ENCODE data around the gene JAZF1.

Gene JAZF1

GRCh38 chr7:28082071-28082470, 98.5 kb downstream of the JAZF1 start (continued):
- TF ChIP-seq TSHZ2 (CRISPR knock-in tag; IDR thresholded peaks at IDR 0.05): no peak
- no peak for TF ChIP-seq GLIS3 (CRISPR knock-in tag; IDR thresholded peaks at IDR 0.05)
- TF ChIP-seq CSRNP3 (CRISPR knock-in tag; IDR thresholded peaks at IDR 0.05): no peak
- TF ChIP-seq ARNTL (CRISPR knock-in tag; IDR thresholded peaks at IDR 0.05; ENCODE audit: borderline replicate concordance, low read depth): no peak

- ATAC-seq: no peak
- TF ChIP-seq GLIS3 (CRISPR knock-in tag; IDR thresholded peaks at IDR 0.05) (0 out of 2 replicates have a peak, but pooled peaks have one; percentile 39), POU6F1 (CRISPR knock-in tag; IDR thresholded peaks at IDR 0.05; ENCODE audit: borderline replicate concordance, low read depth) (no peak)
Observed at GRCh38 chr7:28081016-28081415, 99.6 kb downstream of the JAZF1 start.

GRCh38 chr7:28078036-28078901, 102.3 kb downstream of the JAZF1 start:
- TF ChIP-seq POU6F1 (CRISPR knock-in tag; IDR thresholded peaks at IDR 0.05; ENCODE audit: borderline replicate concordance, low read depth) (0 out of 2 replicates have a peak, but pooled peaks have one; percentile 30), OSR1 (CRISPR knock-in tag; IDR thresholded peaks at IDR 0.05) (no peak), PPARA (CRISPR knock-in tag; IDR thresholded peaks at IDR 0.05; ENCODE audit: borderline replicate concordance) (no peak), ZC3H10 (CRISPR knock-in tag; IDR thresholded peaks at IDR 0.05) (no peak), ZFP30 (CRISPR knock-in tag; IDR thresholded peaks at IDR 0.05) (no peak), GLIS3 (CRISPR knock-in tag; IDR thresholded peaks at IDR 0.05) (no peak), TOX (CRISPR knock-in tag; IDR thresholded peaks at IDR 0.05; ENCODE audit: borderline replicate concordance) (no peak), CSRNP3 (CRISPR knock-in tag; IDR thresholded peaks at IDR 0.05) (no peak), CSDC2 (CRISPR knock-in tag; IDR thresholded peaks at IDR 0.05) (no peak), PATZ1 (CRISPR knock-in tag; IDR thresholded peaks at IDR 0.05; ENCODE audit: borderline replicate concordance) (no peak), ISL1 (CRISPR knock-in tag; IDR thresholded peaks at IDR 0.05) (no peak), ZFP3 (CRISPR knock-in tag; IDR thresholded peaks at IDR 0.05) (no peak), ESRRG (CRISPR knock-in tag; IDR thresholded peaks at IDR 0.05) (0 out of 2 replicates have a peak, but pooled peaks have one; percentile 37)
- peak; percentile 27 for ATAC-seq
